GM19467 (cell line): Measurements from ENCODE around the gene FEM1A.
"Not testable (repeated sequence)": the region's sequence is repeated elsewhere in the genome, so short reads cannot be mapped to it uniquely, and the experiment has no call there.

Source experiments
- ATAC-seq: cut with Tn5 transposase; IDR thresholded peaks from one replicate; pipeline ENCODE4 v1.9.1; 2021; ENCODE audit warnings: mild to moderate bottlenecking, moderate library complexity; ENCODE audit not compliant: unreplicated experiment

Gene FEM1A

GRCh38 chr19:4845975-4846374 is 54.4 kb downstream of the FEM1A start:
- not testable (repeated sequence) for ATAC-seq

- ATAC-seq, result no peak
Observed at GRCh38 chr19:4847190-4847973, 55.8 kb downstream of the FEM1A start.

- no peak for ATAC-seq
Observed at GRCh38 chr19:4849019-4849418, 57.5 kb downstream of the FEM1A start.
